Colonic mucosa (tissue), 4 donors: ENCODE data around the gene OPN4. TPM values are rescaled to one million over a fixed set of nuclear protein-coding genes. Genes with fewer than 3 reads are reported as not detected.
A peak's percentile ranks its signal among the peaks of the same experiment; 100 is the strongest.

ENCODE experiments used
- DNase-seq: peaks from one replicate; pipeline ENCODE4 v3.0.0-alpha.2; 2020
- H3K27ac ChIP-seq: fragments of 200-600 bp; one replicate; pipeline ENCODE4 v1.8.0; 2021
- H3K27me3 ChIP-seq: fragments of 200-600 bp; one replicate; pipeline ENCODE4 v1.8.0; 2021
- H3K36me3 ChIP-seq: fragments of 200-600 bp; one replicate; pipeline ENCODE4 v1.8.0; 2021
- H3K4me1 ChIP-seq: fragments of 200-600 bp; one replicate; pipeline ENCODE4 v1.8.0; 2021; ENCODE audit warnings: mild to moderate bottlenecking
- H3K4me3 ChIP-seq: fragments of 200-600 bp; one replicate; pipeline ENCODE4 v1.8.0; 2021
- H3K9ac ChIP-seq, 2 donors: one replicate each; pipeline ENCODE4 v1.7.0; 2013; ENCODE audit warnings: control low read depth in 2 of 2, low read depth in 2 of 2, low read length in 2 of 2
- H3K9me3 ChIP-seq: fragments of 200-600 bp; one replicate; pipeline ENCODE4 v1.8.0; 2021
- CTCF ChIP-seq: fragments of 200-600 bp; IDR thresholded peaks from one replicate; pipeline ENCODE4 v1.8.0; 2022; ENCODE audit warnings: antibody characterized with exemption, mild to moderate bottlenecking
- intact Hi-C: fragments of 100-400 bp; cut with DNase I; formaldehyde crosslinking; loops from one replicate; pipeline ENCODE4 v1.14.1; 2022
- total RNA-seq, 2 donors: library from RNA; stranded (reverse); fragmentation: NEBNext Ultra II Directional in 1 of 2; extraction: Animal tissue kit (Norgen Biotek cat#: 25700) in 1 of 2; gene quantifications; one replicate each; pipeline ENCODE4 v1.2.1, GENCODE V29; 2021
- donor health status: healthy.
- donor health status: DM: no; HTN: no; CAD: no.
- donor health status: DM: no; HTN: no; CAD: no.

Gene OPN4
- total RNA-seq, 2 donors from 2014 or later: not detected

- DNase-seq: no peak
- intact Hi-C loops: no loop called here
- no peak overlapping the region for H3K4me3 ChIP-seq
- H3K9me3 ChIP-seq: no peaks in the 10 kb centered on the region
- TF ChIP-seq CTCF: no peak
- no peak overlapping the region for H3K9ac ChIP-seq
- no peaks in the 10 kb centered on the region for H3K27me3 ChIP-seq
- no peak overlapping the region for H3K27ac ChIP-seq
- H3K4me1 ChIP-seq: peaks cover 3% of the 10 kb centered on the region
- no peaks in the 10 kb centered on the region for H3K36me3 ChIP-seq
These were observed 53.9 kb downstream of the OPN4 start for GRCh38 chr10:86708068-86708782.

DNA sequence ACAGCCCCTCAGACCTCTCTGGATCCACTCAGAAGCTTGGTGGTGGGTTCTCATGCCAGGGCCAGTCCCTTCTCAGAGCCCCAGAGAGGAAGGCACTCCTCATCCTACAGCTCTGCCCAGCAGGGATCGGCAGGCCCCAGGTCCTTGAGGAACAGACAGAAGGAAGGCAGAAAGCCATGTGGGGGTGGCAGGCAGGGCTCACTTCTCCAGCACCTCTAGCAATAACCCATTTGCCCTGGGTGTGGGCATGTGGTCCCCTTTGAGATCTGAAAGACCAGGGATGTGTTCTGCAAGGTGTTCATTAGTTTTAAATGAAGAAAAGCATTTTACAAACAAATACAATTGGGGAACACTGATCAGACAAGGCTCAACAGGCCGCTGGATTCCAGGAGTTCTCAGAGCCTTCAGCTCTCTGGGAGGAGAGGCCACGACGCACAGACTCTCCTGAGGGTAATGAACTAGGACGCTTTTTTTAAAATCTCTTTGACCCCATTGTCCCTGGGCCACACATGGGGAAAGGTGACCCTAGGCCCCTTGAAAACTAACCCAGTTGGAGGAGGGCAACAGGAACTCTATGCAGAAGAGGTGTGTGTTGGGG is 54.5 kb downstream of the OPN4 start:
- H3K4me3 ChIP-seq: no peak overlapping the region
- H3K36me3 ChIP-seq: no peaks in the 10 kb centered on the region
- no peak overlapping the region for H3K9ac ChIP-seq
- peaks cover 3% of the 10 kb centered on the region for H3K4me1 ChIP-seq
- TF ChIP-seq CTCF: no peak
- no peaks in the 10 kb centered on the region for H3K9me3 ChIP-seq
- no peak for DNase-seq
- H3K27me3 ChIP-seq: no peaks in the 10 kb centered on the region
- intact Hi-C loops: no loop called here
- no peak overlapping the region for H3K27ac ChIP-seq

DNA sequence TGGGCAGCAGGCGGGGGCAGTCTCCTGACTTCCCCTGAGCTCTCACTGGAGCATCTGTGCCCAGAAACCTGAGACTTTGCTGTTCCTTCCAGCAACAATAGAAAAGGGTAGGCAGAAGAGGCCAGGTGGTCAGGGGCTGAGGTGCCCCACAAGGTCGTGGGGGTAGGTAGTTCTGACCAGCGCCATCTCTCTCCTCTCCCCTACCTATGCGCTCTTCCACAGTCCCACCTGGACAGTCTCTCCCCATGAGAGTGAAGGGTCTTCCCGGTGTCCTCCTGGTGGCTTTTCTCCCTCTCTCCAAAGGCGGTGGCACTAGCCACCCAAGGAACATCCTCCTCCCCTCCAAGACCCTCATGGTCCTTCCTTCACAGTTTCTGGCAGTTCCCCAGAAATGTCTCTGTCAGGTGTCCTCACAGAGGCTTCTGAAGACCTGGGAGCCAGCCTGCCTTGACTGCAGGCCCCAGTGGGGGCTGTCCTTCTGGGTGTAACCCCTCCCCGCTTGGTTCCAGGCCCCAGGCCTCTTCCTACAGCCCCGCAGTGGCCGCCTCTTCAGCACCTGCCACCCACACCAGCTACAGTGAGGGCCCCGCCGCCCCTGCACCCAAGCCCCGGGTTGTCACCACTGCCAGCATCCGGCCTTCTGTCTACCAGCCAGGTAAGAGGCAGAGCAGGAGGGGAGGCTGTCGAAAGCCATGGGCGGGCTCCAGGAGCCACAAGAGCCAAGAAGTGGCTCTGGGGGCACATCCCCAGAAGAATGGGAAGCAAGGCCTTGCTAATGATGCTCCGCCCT is 55.2 kb downstream of the OPN4 start:
- Histone ChIP-seq H3K4me1 (peaks cover 3% of the 10 kb centered on the region), H3K27ac (no peak overlapping the region), H3K4me3 (no peak overlapping the region), H3K27me3 (no peaks in the 10 kb centered on the region), H3K9ac (no peak overlapping the region), H3K36me3 (no peaks in the 10 kb centered on the region), H3K9me3 (no peaks in the 10 kb centered on the region)
- DNase-seq: no peak
- TF ChIP-seq CTCF: no peak
- intact Hi-C loops: loop anchor here (2.0 kb wide), 1 partner anchor 191 kb away; no protein-coding TSS in a partner anchor

- H3K36me3 ChIP-seq: no peaks in the 10 kb centered on the region
- peak overlapping the region; percentile 83 for H3K4me3 ChIP-seq
- intact Hi-C loops: loop anchor here (2.0 kb wide), 1 partner anchor 190 kb away; no protein-coding TSS in a partner anchor
- H3K27ac ChIP-seq: peak overlapping the region; percentile 94
- H3K9ac ChIP-seq: peak overlapping the region; percentile 51 to 96
- DNase-seq: peak; percentile 90
- no peaks in the 10 kb centered on the region for H3K9me3 ChIP-seq
- H3K4me1 ChIP-seq: peaks cover 3% of the 10 kb centered on the region
- no peaks in the 10 kb centered on the region for H3K27me3 ChIP-seq
- peak; percentile 71 for TF ChIP-seq CTCF
These were observed 56.7 kb downstream of the OPN4 start for GRCh38 chr10:86710987-86711512.

- no peaks in the 10 kb centered on the region for H3K36me3 ChIP-seq
- peak; percentile 54 for DNase-seq
- TF ChIP-seq CTCF: no peak
- peak overlapping the region; percentile 94 for H3K27ac ChIP-seq
- H3K4me3 ChIP-seq: peak overlapping the region; percentile 83
- no peaks in the 10 kb centered on the region for H3K27me3 ChIP-seq
- no peaks in the 10 kb centered on the region for H3K9me3 ChIP-seq
- peak overlapping the region; percentile 84 to 96 for H3K9ac ChIP-seq
- H3K4me1 ChIP-seq: peaks cover 3% of the 10 kb centered on the region
- intact Hi-C loops: loop anchor here (2.0 kb wide), 1 partner anchor 189 kb away; no protein-coding TSS in a partner anchor
These were observed 57.4 kb downstream of the OPN4 start for GRCh38 chr10:86711513-86712316.
